ENCODE results near the gene ZNF536. TPM values are rescaled to one million over a fixed set of nuclear protein-coding genes. Genes with fewer than 3 reads are reported as not detected.

Gene ZNF536
- total and polyA plus RNA-seq, 2 of the 13 experiments (the other 11 are each of a cell fraction or from before 2014, with no cell fraction given): not detected

DNA sequence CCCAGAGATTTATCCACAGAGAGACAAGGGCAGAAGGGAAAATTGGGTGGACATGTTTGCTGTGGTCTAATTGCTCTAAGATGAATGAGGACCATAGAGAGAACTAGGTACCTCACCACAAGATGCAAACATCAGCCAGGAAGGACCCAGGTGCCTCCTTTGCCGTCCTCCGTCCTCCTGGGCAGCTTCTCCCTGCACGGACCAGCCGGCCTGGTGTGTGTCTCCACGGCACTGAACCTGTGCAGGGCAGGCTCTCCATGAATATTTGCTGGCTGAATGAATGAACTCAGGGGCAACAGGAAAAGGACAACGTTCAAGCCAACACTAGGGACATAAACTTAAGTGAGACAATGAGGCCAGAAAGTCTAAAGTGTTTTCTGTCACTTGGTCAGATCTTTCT is 143.9 kb downstream of the ZNF536 start (continued):
- no peak for TF ChIP-seq ZFX (CRISPR knock-in tag; IDR thresholded peaks at IDR 0.05; ENCODE audit: low read depth)
- no peak for TF ChIP-seq GTF3A (CRISPR knock-in tag; conservative IDR thresholded peaks at IDR 0.05)
- no peak for TF ChIP-seq WIZ (CRISPR knock-in tag; IDR thresholded peaks at IDR 0.05)
- TF ChIP-seq ZBTB38 (CRISPR knock-in tag; IDR thresholded peaks at IDR 0.05): no peak
- TF ChIP-seq TBL1XR1 (IDR thresholded peaks at IDR 0.05; ENCODE audit: borderline replicate concordance, low read length, partially characterized antibody): no peak
- TF ChIP-seq ZMYM4 (CRISPR knock-in tag; IDR thresholded peaks at IDR 0.05): no peak
- no peak for TF ChIP-seq RBM39 (IDR thresholded peaks at IDR 0.05; ENCODE audit: low read depth, low read length, poor library complexity, severe bottlenecking)

DNA sequence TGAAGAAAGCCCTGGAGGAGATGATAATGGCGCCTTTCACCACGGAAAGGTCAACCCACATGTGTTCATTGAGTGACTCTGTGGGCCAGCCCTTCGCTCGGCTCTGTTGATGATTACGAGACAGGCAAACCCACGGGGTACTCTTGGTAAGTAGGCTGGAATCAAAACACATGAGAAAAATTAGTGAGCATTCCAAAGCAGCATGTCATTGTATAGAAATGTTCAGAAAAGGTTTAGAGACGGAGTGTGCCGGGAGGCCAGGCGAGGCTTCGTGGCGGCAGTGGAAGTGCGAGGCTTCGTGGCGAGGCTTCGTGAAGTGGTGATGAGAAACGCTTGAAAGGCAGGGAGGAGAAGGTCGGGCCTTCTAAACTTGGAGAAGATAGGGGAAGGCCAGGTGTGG is 144.3 kb downstream of the ZNF536 start:
- POLR2A ChIA-PET: no interaction called here
- no TSS peak for BruUV-seq (replicated peaks)
- TF ChIP-seq MEF2D (CRISPR knock-in tag; IDR thresholded peaks at IDR 0.05) (no peak), ZNF549 (CRISPR knock-in tag; IDR thresholded peaks at IDR 0.05) (no peak), ZNF441 (CRISPR knock-in tag; IDR thresholded peaks at IDR 0.05; ENCODE audit: borderline replicate concordance) (no peak), CCAR2 (optimal IDR thresholded peaks at IDR 0.05; ENCODE audit: low read depth, low read length) (no peak), ZNF180 (CRISPR knock-in tag; IDR thresholded peaks at IDR 0.05; ENCODE audit: borderline replicate concordance, low read depth) (no peak), ZNF724P (CRISPR knock-in tag; IDR thresholded peaks at IDR 0.05; ENCODE audit: borderline replicate concordance) (no peak), ZNF792 (CRISPR knock-in tag; IDR thresholded peaks at IDR 0.05) (no peak), HOXD1 (CRISPR knock-in tag; IDR thresholded peaks at IDR 0.05) (no peak), ZNF446 (CRISPR knock-in tag; IDR thresholded peaks at IDR 0.05) (no peak), CC2D1A (CRISPR knock-in tag; IDR thresholded peaks at IDR 0.05) (no peak)
- TF ChIP-seq, protein P1, sequence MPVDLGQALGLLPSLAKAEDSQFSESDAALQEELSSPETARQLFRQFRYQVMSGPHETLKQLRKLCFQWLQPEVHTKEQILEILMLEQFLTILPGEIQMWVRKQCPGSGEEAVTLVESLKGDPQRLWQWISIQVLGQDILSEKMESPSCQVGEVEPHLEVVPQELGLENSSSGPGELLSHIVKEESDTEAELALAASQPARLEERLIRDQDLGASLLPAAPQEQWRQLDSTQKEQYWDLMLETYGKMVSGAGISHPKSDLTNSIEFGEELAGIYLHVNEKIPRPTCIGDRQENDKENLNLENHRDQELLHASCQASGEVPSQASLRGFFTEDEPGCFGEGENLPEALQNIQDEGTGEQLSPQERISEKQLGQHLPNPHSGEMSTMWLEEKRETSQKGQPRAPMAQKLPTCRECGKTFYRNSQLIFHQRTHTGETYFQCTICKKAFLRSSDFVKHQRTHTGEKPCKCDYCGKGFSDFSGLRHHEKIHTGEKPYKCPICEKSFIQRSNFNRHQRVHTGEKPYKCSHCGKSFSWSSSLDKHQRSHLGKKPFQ (CRISPR knock-in tag; IDR thresholded peaks at IDR 0.05; ENCODE audit: insufficient replicate concordance): no peak
- TF ChIP-seq, protein P2, sequence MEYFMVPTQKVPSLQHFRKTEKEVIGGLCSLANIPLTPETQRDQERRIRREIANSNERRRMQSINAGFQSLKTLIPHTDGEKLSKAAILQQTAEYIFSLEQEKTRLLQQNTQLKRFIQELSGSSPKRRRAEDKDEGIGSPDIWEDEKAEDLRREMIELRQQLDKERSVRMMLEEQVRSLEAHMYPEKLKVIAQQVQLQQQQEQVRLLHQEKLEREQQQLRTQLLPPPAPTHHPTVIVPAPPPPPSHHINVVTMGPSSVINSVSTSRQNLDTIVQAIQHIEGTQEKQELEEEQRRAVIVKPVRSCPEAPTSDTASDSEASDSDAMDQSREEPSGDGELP (IDR thresholded peaks at IDR 0.05; ENCODE audit: borderline replicate concordance, low read depth): no peak
- TF ChIP-seq, protein P3, sequence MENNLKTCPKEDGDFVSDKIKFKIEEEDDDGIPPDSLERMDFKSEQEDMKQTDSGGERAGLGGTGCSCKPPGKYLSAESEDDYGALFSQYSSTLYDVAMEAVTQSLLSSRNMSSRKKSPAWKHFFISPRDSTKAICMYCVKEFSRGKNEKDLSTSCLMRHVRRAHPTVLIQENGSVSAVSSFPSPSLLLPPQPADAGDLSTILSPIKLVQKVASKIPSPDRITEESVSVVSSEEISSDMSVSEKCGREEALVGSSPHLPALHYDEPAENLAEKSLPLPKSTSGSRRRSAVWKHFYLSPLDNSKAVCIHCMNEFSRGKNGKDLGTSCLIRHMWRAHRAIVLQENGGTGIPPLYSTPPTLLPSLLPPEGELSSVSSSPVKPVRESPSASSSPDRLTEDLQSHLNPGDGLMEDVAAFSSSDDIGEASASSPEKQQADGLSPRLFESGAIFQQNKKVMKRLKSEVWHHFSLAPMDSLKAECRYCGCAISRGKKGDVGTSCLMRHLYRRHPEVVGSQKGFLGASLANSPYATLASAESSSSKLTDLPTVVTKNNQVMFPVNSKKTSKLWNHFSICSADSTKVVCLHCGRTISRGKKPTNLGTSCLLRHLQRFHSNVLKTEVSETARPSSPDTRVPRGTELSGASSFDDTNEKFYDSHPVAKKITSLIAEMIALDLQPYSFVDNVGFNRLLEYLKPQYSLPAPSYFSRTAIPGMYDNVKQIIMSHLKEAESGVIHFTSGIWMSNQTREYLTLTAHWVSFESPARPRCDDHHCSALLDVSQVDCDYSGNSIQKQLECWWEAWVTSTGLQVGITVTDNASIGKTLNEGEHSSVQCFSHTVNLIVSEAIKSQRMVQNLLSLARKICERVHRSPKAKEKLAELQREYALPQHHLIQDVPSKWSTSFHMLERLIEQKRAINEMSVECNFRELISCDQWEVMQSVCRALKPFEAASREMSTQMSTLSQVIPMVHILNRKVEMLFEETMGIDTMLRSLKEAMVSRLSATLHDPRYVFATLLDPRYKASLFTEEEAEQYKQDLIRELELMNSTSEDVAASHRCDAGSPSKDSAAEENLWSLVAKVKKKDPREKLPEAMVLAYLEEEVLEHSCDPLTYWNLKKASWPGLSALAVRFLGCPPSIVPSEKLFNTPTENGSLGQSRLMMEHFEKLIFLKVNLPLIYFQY (CRISPR knock-in tag; IDR thresholded peaks at IDR 0.05; ENCODE audit: borderline replicate concordance): no peak

More for the DNA sequence above, 144.3 kb downstream of the ZNF536 start:
- Histone ChIP-seq H4K20me1 (ENCODE audit: insufficient read depth, low read length) (no peaks in the 10 kb centered on the region), H3K79me2 (ENCODE audit: insufficient read depth, low read length) (no peaks in the 10 kb centered on the region), H3K9ac (ENCODE audit: insufficient read depth, low read depth, low read length) (no peak overlapping the region), H3K9me3 (ENCODE audit: low read length) (no peaks in the 10 kb centered on the region), H3K27me3 (ENCODE audit: control insufficient read depth in 1 of 2, insufficient read depth in 2 of 2, low read length in 2 of 2) (peaks cover 0 to 8% of the 10 kb centered on the region in 2 experiments; a peak in 1 of 5 replicates), H3K4me1 (ENCODE audit: insufficient read depth, low read length) (no peaks in the 10 kb centered on the region), H3K36me3 (replicated peaks in 1 of 2; ENCODE audit: control insufficient read depth in 1 of 2, insufficient read depth in 2 of 2, low read length in 2 of 2) (no peaks in the 10 kb centered on the region), H3K4me2 (ENCODE audit: low read depth, low read length) (no peak overlapping the region), H3K27ac (ENCODE audit: extremely low read length, insufficient read depth, low read length) (no peak overlapping the region), H2AFZ (ENCODE audit: low read length) (no peak overlapping the region), H3K4me3 (replicated peaks in 1 of 3; ENCODE audit: insufficient read depth in 1 of 3, low read depth in 2 of 3, low read length in 3 of 3) (no peak overlapping the region)
- FAIRE-seq: no peak
- no peak for DNase-seq (ENCODE audit: low spot score)
- CTCF ChIA-PET (ENCODE audit: low intra/inter-chr PET ratio, low total read pairs): no interaction called here
- in situ Hi-C loops (cut with HindIII; ENCODE audit: extremely low pct_ligation_motif_present, low pct_unique_long_range_greater_than_20kb): no loop called here
- intact Hi-C loops (cut with micrococcal nuclease; ENCODE audit: unreplicated experiment): no loop called here
- ATAC-seq: no peak
- 58% methylated on average over 17 of the region's 17 CpGs for WGBS (ENCODE audit: low lambda C conversion rate)
